ENCODE data around the gene MYO1D. TPM values are rescaled to one million over a fixed set of nuclear protein-coding genes. Genes with fewer than 3 reads are reported as not detected.

Gene MYO1D
- total and polyA plus RNA-seq, 2 of the 13 experiments (the other 11 are each of a cell fraction or from before 2014, with no cell fraction given), result 13.2 to 17.3 TPM

DNA sequence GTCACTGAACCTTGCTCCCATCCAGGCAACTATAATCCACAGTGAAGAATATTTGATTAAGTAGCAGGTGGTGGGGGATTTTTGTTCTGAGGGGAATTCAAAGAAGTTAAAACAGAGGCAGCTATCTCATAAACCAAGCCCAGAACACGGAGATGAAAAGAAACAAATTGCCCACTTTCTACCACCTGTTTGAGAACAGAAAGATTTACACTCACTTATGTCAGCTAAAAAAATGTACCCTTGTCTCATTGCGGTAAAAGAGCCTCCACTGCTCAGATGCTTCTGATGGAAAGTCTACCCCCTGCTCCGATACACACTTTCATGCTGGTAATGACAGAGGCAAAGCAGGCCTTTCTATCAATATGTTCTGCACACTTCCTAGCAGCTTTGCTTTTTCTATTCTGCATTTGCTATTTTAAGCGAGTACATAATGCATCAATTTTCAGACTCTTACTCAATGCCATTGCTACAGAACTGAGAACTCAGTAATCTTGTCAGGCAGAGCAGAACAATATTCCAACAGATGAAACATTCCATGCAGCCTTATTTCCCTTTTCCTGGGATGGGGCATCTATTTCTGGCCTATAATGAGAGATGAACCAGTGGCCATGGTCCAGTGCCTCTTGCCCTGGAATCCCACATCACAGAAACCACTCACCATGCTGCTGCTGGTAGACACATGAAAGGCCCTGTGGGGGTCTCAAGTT, 361.1 kb downstream of the MYO1D start:
- H3K27ac ChIP-seq (ENCODE audit: extremely low read length, insufficient read depth, low read length), result no peak overlapping the region
- no peak for ATAC-seq

More for the DNA sequence above, 361.1 kb downstream of the MYO1D start:
- POLR2A ChIA-PET, result no interaction called here
- no peak for TF ChIP-seq HNRNPLL (IDR thresholded peaks at IDR 0.05; ENCODE audit: low read depth, low read length, poor library complexity, severe bottlenecking)
- no peak for TF ChIP-seq SUZ12 (IDR thresholded peaks at IDR 0.05; ENCODE audit: low read depth, low read length)
- TF ChIP-seq, protein P1, sequence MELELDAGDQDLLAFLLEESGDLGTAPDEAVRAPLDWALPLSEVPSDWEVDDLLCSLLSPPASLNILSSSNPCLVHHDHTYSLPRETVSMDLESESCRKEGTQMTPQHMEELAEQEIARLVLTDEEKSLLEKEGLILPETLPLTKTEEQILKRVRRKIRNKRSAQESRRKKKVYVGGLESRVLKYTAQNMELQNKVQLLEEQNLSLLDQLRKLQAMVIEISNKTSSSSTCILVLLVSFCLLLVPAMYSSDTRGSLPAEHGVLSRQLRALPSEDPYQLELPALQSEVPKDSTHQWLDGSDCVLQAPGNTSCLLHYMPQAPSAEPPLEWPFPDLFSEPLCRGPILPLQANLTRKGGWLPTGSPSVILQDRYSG (CRISPR knock-in tag; IDR thresholded peaks at IDR 0.05), result no peak
- TF ChIP-seq, protein P2, sequence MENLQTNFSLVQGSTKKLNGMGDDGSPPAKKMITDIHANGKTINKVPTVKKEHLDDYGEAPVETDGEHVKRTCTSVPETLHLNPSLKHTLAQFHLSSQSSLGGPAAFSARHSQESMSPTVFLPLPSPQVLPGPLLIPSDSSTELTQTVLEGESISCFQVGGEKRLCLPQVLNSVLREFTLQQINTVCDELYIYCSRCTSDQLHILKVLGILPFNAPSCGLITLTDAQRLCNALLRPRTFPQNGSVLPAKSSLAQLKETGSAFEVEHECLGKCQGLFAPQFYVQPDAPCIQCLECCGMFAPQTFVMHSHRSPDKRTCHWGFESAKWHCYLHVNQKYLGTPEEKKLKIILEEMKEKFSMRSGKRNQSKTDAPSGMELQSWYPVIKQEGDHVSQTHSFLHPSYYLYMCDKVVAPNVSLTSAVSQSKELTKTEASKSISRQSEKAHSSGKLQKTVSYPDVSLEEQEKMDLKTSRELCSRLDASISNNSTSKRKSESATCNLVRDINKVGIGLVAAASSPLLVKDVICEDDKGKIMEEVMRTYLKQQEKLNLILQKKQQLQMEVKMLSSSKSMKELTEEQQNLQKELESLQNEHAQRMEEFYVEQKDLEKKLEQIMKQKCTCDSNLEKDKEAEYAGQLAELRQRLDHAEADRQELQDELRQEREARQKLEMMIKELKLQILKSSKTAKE (CRISPR knock-in tag; IDR thresholded peaks at IDR 0.05; ENCODE audit: borderline replicate concordance), result no peak
- TF ChIP-seq KMT2A (CRISPR knock-in tag; IDR thresholded peaks at IDR 0.05), result no peak
- TF ChIP-seq FOXJ3 (CRISPR knock-in tag; IDR thresholded peaks at IDR 0.05; ENCODE audit: borderline replicate concordance), result no peak
- TF ChIP-seq HES4 (CRISPR knock-in tag; IDR thresholded peaks at IDR 0.05; ENCODE audit: borderline replicate concordance), result no peak
- TF ChIP-seq ZSCAN31 (CRISPR knock-in tag; IDR thresholded peaks at IDR 0.05; ENCODE audit: low read depth), result no peak
- TF ChIP-seq KDM1A (CRISPR knock-in tag; IDR thresholded peaks at IDR 0.05), result no peak
- no peak for TF ChIP-seq ZNF615 (CRISPR knock-in tag; IDR thresholded peaks at IDR 0.05; ENCODE audit: borderline replicate concordance)
- no peak for TF ChIP-seq HMG20B (CRISPR knock-in tag; conservative IDR thresholded peaks at IDR 0.05)
- H3K36me3 ChIP-seq (replicated peaks in 1 of 2; ENCODE audit: control insufficient read depth in 1 of 2, insufficient read depth in 2 of 2, low read length in 2 of 2), result no peaks in the 10 kb centered on the region
- BruUV-seq (replicated peaks), result no TSS peak
- no peak for FAIRE-seq
- no peak overlapping the region for H2AFZ ChIP-seq (ENCODE audit: low read length)
- no peaks in the 10 kb centered on the region; a peak in 1 of 5 replicates for H3K27me3 ChIP-seq (ENCODE audit: control insufficient read depth in 1 of 2, insufficient read depth in 2 of 2, low read length in 2 of 2)
- 88% methylated on average over 4 of the region's 4 CpGs for WGBS (ENCODE audit: low lambda C conversion rate)
- in situ Hi-C loops (cut with HindIII; ENCODE audit: extremely low pct_ligation_motif_present, low pct_unique_long_range_greater_than_20kb), result no loop called here
- CTCF ChIA-PET (ENCODE audit: low intra/inter-chr PET ratio, low total read pairs), result no interaction called here
- no peaks in the 10 kb centered on the region for H4K20me1 ChIP-seq (ENCODE audit: insufficient read depth, low read length)
- H3K9me3 ChIP-seq (ENCODE audit: low read length), result no peaks in the 10 kb centered on the region
- H3K79me2 ChIP-seq (ENCODE audit: insufficient read depth, low read length), result no peaks in the 10 kb centered on the region
- no peak overlapping the region for H3K4me2 ChIP-seq (ENCODE audit: low read depth, low read length)
- intact Hi-C loops (cut with micrococcal nuclease; ENCODE audit: unreplicated experiment), result no loop called here
- no peak overlapping the region for H3K4me3 ChIP-seq (replicated peaks in 1 of 3; ENCODE audit: insufficient read depth in 1 of 3, low read depth in 2 of 3, low read length in 3 of 3)
- H3K9ac ChIP-seq (ENCODE audit: insufficient read depth, low read depth, low read length), result no peak overlapping the region
- H3K4me1 ChIP-seq (ENCODE audit: insufficient read depth, low read length), result peaks cover 26% of the 10 kb centered on the region
- no peak for DNase-seq (ENCODE audit: low spot score)

All from HepG2 (cell line).